Psoas muscle (tissue), 8 donors: ENCODE data around the gene CYP2F1. TPM values are rescaled to one million over a fixed set of nuclear protein-coding genes. Genes with fewer than 3 reads are reported as not detected.
"Not testable (repeated sequence)": the region's sequence is repeated elsewhere in the genome, so short reads cannot be mapped to it uniquely, and the experiment has no call there.

Experiments used
- ATAC-seq, 4 donors: fragments of 200-7000 bp; cut with Tn5 transposase; one replicate each; pipeline ENCODE4 v1.9.1; 2020; ENCODE audit warnings: moderate library complexity in 3 of 4, mild to moderate bottlenecking in 2 of 4
- DNase-seq, 2 donors: peaks; one replicate each; pipeline ENCODE4 v3.0.0-alpha.2; 2020
- H3K27ac ChIP-seq: fragments of 200-600 bp; one replicate; pipeline ENCODE4 v1.8.0; 2022
- H3K27me3 ChIP-seq, 3 donors: fragments of 200-600 bp in 1 of 3; one replicate each; pipeline versions ENCODE4 v1.6.1 to v1.8.0; 2013 to 2022; ENCODE audit warnings: low read length in 2 of 3, mild to moderate bottlenecking in 2 of 3, moderate library complexity in 1 of 3; ENCODE audit not compliant: insufficient read depth in 3 of 3
- H3K36me3 ChIP-seq, 2 donors: fragments of 200-600 bp in 1 of 2; one replicate each; pipeline versions ENCODE4 v1.6.1 to v1.8.0; 2013 to 2022; ENCODE audit warnings: low read depth in 1 of 2, mild to moderate bottlenecking in 1 of 2, moderate library complexity in 1 of 2; ENCODE audit not compliant: insufficient read depth in 1 of 2
- H3K4me1 ChIP-seq: fragments of 200-600 bp; one replicate; pipeline ENCODE4 v1.8.0; 2022
- H3K4me3 ChIP-seq: fragments of 200-600 bp; one replicate; pipeline ENCODE4 v1.8.0; 2022; ENCODE audit warnings: mild to moderate bottlenecking
- H3K9me3 ChIP-seq: fragments of 200-600 bp; one replicate; pipeline ENCODE4 v1.8.0; 2022
- WGBS, 3 donors: extraction: QIAGEN DNeasy Blood & Tissue Kit; methylation state at CpG; one replicate each; pipeline versions ENCODE4 v1.1.6 to v1.1.7; 2013; 5-methylcytosine and 5-hydroxymethylcytosine counted together
- intact Hi-C, 2 donors: fragments of 100-400 bp; cut with DNase I; formaldehyde crosslinking; loops; one replicate each; pipeline versions ENCODE4 v1.11.0 to v1.14.2; 2022
- polyA plus RNA-seq, 3 donors: library from polyadenylated mRNA; stranded (reverse); fragments of 200-250 nt; gene quantifications; one replicate each; pipeline ENCODE4 v1.2.3, GENCODE V29; 2013
- total RNA-seq, 4 donors: library from RNA; stranded (reverse); fragmentation: NEBNext Ultra II Directional in 2 of 4; extraction: Animal tissue kit (Norgen Biotek cat#: 25700) in 2 of 4; gene quantifications; one replicate each; pipeline versions ENCODE4 v1.2.1 to v1.2.4, GENCODE V29; 2021 to 2023
- TF ChIP-seq, protein P1 (sequence below): fragments of 200-600 bp; IDR thresholded peaks from one replicate; pipeline ENCODE4 v1.8.0; 2022; ENCODE audit warnings: antibody characterized with exemption
- donor health status: healthy with polysubstance abuse.
- donor health status: DM: no; HTN: no; CAD: no; lungs with moderate emphysema.
- donor health status: Bipolar disorder and iron deficiency.
- donor health status: healthy.
- donor health status: DM: yes; HTN: yes; CAD: no.
- donor health status: DM: no; HTN: no; CAD: no.
- donor health status: DM: no; HTN: no; CAD: no.
- donor health status: DM: yes; HTN: yes; CAD: no.

CYP2F1 gene
- total and polyA plus RNA-seq, 7 donors, result not detected

DNA sequence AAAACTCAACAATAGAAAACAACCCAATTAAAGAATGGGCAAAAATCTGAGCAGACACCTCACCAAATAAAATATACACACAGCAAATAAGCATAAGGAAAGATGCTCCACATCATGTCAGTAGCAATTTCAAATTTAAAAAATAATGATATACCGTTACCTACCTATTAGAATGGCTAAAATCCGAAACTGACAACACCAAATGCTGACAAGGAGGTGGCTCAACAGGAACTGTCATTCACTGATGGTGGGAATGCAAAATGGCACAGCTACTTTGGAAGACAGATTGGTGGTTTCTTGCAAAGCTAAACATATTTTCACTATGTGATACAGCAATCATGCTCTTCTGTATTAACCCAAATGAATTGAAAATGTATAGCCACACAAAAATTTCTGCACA lies 16.9 kb upstream of the CYP2F1 start:
- DNase-seq (no peak), ATAC-seq (no peak)
- no peak overlapping the region for H3K4me3 ChIP-seq
- no peaks in the 10 kb centered on the region for H3K36me3 ChIP-seq
- TF ChIP-seq, protein P1, sequence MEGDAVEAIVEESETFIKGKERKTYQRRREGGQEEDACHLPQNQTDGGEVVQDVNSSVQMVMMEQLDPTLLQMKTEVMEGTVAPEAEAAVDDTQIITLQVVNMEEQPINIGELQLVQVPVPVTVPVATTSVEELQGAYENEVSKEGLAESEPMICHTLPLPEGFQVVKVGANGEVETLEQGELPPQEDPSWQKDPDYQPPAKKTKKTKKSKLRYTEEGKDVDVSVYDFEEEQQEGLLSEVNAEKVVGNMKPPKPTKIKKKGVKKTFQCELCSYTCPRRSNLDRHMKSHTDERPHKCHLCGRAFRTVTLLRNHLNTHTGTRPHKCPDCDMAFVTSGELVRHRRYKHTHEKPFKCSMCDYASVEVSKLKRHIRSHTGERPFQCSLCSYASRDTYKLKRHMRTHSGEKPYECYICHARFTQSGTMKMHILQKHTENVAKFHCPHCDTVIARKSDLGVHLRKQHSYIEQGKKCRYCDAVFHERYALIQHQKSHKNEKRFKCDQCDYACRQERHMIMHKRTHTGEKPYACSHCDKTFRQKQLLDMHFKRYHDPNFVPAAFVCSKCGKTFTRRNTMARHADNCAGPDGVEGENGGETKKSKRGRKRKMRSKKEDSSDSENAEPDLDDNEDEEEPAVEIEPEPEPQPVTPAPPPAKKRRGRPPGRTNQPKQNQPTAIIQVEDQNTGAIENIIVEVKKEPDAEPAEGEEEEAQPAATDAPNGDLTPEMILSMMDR, result no peak
- H3K27ac ChIP-seq, result no peak overlapping the region
- intact Hi-C loops, result no loop called here
- H3K9me3 ChIP-seq, result peaks cover 1% of the 10 kb centered on the region
- 60 to 73% (median 63%) methylated on average over 2 of the region's 2 CpGs for WGBS, 3 donors
- H3K27me3 ChIP-seq, result peaks cover 0 to 7% (median 0%) of the 10 kb centered on the region in 3 donors
- H3K4me1 ChIP-seq, result no peaks in the 10 kb centered on the region

DNA sequence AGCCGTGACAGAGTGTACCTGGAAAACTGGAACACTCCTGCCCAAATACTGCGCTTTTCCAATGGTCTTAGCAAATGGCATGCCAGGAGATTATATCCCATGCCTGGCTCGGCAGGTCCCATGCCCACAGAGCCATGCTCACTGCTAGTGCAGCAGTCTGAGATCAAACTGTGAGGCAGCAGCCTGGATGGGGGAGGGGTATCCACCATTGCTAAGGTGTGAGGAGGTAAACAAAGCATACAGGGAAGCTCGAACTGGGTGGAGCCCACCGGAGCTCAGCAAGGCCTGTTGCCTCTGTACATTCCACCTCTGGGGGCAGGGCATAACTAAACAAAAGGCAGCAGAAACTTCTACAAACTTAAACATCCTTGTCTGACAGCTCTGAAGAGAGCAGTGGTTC lies 15.5 kb upstream of the CYP2F1 start:
- peaks cover 4% of the 10 kb centered on the region for H3K9me3 ChIP-seq
- ATAC-seq (no peak), DNase-seq (no peak)
- H3K4me1 ChIP-seq, result no peaks in the 10 kb centered on the region
- 66 to 74% (median 70%) methylated on average over 5 of the region's 5 CpGs for WGBS, 3 donors
- no peak overlapping the region for H3K4me3 ChIP-seq
- intact Hi-C loops, result no loop called here
- H3K27ac ChIP-seq, result no peak overlapping the region
- H3K36me3 ChIP-seq, result no peaks in the 10 kb centered on the region
- TF ChIP-seq, protein P1, result no peak
- H3K27me3 ChIP-seq, result peaks cover 0 to 5% (median 0%) of the 10 kb centered on the region in 3 donors

DNA sequence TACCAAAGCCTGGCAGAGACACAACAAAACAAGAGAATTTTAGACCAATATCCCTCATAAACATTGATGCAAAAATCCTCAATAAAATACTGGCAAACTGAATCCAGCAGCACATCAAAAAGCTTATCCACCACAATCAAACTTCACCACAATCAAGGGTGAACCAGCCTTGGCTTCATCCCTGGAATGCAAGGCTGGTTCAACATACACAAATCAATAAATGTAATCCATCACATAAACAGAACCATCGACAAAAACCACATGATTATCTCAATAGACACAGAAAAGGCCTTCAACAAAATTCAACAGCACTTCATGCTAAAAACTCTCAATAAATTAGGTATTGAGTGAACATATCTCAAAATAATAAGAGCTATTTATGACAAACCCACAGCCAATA lies 12.0 kb upstream of the CYP2F1 start:
- intact Hi-C loops, H3K4me3 ChIP-seq, H3K9me3 ChIP-seq, ATAC-seq, H3K36me3 ChIP-seq, H3K27ac ChIP-seq, DNase-seq, H3K27me3 ChIP-seq, H3K4me1 ChIP-seq: not testable (repeated sequence)
- 83 to 94% (median 89%) methylated on average over 1 of the region's 1 CpG for WGBS, 3 donors

DNA sequence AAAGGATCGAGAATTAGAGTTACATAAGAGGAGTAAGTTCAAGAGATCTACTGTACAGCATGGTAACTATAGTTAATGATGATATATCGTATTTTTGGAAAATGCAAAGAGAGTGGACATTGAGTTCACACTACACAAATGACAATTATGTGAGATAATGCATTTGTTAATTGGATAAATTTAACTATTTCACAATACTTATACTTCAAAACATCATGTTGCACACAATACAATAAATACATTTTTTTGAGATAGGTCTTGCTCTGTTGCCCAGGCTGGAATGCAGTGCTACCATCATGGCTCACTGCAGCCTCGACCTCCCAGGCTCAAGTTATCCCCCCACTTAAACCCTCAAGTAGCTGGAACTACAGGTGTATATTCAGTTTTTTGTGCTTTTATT lies 8.1 kb upstream of the CYP2F1 start:
- Histone ChIP-seq H3K36me3 (no peaks in the 10 kb centered on the region), H3K9me3 (peaks cover 4% of the 10 kb centered on the region), H3K4me3 (no peak overlapping the region), H3K27me3 (peaks cover 0 to 3% (median 0%) of the 10 kb centered on the region in 3 donors), H3K4me1 (no peaks in the 10 kb centered on the region), H3K27ac (no peak overlapping the region)
- intact Hi-C loops, result no loop called here
- DNase-seq, result no peak
- whole genome bisulfite sequencing, 3 donors, result 74 to 85% (median 83%) methylated on average over 3 of the region's 3 CpGs
- TF ChIP-seq, protein P1, result no peak
- ATAC-seq, result no peak

DNA sequence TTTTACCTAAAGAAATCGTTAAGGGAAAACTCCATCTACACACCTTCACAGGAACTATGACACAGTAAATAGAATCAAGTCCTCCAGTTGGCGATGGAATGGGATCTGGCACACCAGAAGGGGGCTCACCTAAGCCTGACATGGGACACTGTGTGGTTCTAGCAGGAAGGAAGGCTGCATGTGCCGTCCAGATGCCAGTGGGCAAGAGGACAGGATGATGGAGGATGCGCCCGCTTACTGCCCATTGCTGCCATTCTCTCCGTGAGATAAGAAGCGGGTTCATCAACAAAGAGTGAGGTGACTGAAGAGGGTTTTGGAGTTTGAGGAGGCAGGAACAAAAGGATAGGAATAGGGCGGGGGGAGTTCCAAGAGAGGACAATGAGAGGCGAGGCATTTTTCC lies 2.9 kb upstream of the CYP2F1 start:
- TF ChIP-seq, protein P1, result no peak
- ATAC-seq (no peak), DNase-seq (no peak)
- Histone ChIP-seq H3K27me3 (peaks cover 0 to 3% (median 0%) of the 10 kb centered on the region in 3 donors), H3K27ac (no peak overlapping the region), H3K4me1 (no peaks in the 10 kb centered on the region), H3K36me3 (no peaks in the 10 kb centered on the region), H3K9me3 (no peaks in the 10 kb centered on the region), H3K4me3 (no peak overlapping the region)
- 81 to 84% (median 83%) methylated on average over 9 of the region's 9 CpGs for WGBS, 3 donors
- intact Hi-C loops, result no loop called here
